Measurements from ENCODE around the gene NKPD1.

The NKPD1 gene

DNA sequence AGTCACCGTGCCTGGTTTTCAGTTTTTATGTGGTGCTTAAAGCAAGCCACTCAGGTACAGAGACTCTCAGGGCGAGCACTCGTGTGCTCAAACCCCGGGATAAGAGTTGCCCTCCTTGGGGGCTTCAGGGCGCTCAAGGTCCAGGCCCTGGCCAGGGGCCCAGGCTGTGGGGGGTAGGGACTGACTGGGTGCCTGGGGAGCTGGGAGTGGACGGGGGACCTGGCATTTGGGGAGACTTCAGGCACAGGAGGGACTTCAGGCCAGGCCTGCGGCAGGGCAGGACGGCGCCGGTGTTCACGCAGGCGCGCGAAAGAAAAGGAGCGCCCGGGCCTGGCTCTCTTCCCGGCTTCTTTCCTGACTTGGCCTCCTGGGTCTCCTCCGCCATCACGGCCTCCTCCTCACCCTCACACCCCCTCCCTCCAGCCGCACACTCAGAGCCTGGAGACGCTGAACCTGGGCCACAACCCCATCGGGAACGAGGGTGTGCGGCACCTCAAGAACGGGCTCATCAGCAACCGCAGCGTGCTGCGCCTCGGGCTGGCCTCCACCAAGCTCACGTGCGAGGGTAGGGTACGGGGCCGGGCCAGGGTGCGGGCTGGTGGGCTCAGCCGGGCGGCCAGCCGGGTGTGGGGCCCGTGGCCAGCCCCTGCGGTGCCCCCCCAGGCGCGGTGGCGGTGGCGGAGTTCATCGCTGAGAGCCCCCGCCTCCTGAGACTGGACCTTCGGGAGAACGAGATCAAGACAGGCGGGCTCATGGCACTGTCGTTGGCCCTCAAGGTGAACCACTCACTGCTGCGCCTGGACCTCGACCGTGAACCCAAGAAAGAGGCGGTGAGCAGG is 16.1 kb downstream of the NKPD1 start:
- no peak for DNase-seq (ENCODE audit: extremely low read depth, low read depth)
- TF ChIP-seq, protein P1, sequence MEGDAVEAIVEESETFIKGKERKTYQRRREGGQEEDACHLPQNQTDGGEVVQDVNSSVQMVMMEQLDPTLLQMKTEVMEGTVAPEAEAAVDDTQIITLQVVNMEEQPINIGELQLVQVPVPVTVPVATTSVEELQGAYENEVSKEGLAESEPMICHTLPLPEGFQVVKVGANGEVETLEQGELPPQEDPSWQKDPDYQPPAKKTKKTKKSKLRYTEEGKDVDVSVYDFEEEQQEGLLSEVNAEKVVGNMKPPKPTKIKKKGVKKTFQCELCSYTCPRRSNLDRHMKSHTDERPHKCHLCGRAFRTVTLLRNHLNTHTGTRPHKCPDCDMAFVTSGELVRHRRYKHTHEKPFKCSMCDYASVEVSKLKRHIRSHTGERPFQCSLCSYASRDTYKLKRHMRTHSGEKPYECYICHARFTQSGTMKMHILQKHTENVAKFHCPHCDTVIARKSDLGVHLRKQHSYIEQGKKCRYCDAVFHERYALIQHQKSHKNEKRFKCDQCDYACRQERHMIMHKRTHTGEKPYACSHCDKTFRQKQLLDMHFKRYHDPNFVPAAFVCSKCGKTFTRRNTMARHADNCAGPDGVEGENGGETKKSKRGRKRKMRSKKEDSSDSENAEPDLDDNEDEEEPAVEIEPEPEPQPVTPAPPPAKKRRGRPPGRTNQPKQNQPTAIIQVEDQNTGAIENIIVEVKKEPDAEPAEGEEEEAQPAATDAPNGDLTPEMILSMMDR (IDR thresholded peaks at IDR 0.05; ENCODE audit: low read depth, low read length, missing control alignments), result no peak
- no peak overlapping the region for H3K4me3 ChIP-seq (replicated peaks; ENCODE audit: low read depth, low read length)

DNA sequence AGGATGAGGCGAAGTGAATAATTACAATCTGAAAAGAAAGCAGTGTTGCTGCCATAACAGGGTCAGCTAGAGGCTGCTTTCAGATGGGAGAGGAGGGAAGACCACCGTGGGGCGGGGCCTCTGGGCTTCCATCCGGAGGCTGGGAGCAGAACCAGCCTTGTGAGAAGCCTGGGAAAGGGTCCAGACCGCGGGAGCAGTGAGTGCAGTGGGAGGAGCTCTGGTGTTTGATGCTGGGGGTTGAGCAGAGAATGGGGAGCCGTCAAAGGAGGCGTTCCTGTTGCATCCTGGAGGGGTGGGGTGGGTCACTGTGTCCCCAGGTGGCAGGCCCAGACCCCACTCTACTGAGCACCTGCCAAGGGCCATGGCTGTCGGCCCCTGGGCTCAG is 18.1 kb downstream of the NKPD1 start:
- H3K4me3 ChIP-seq (replicated peaks; ENCODE audit: low read depth, low read length), result no peak overlapping the region
- TF ChIP-seq, protein P1 (IDR thresholded peaks at IDR 0.05; ENCODE audit: low read depth, low read length, missing control alignments), result no peak
- DNase-seq (ENCODE audit: extremely low read depth, low read depth), result no peak

DNA sequence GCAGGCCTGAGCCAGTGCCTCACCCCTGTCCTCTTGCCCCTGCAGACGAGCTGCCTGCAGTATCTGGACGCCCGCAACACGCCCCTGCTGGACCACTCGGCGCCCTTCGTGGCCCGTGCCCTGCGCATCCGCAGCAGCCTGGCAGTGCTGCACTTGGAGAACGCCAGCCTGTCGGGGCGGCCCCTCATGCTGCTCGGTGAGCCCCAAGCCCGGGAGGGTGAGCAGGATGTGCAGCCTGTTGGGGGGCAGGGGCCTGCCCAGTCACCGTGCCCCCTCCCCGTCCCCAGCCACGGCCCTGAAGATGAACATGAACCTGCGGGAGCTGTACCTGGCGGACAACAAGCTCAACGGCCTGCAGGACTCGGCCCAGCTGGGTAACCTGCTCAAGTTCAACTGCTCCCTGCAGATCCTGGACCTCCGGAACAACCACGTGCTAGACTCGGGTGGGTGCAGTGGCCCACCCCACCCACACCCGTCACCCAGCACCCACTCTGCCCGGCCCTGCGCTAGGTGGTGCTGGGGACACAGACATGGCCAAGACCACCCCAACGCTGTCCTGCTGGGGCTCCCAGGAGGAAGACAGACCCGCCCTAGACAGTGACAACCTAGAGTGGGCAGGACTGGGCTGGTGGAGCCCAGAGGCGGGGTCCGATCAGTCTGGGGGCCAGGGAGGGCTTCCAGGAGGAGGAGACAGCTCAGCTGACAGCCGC is 18.6 kb downstream of the NKPD1 start:
- TF ChIP-seq, protein P1 (IDR thresholded peaks at IDR 0.05; ENCODE audit: low read depth, low read length, missing control alignments), result no peak
- H3K4me3 ChIP-seq (replicated peaks; ENCODE audit: low read depth, low read length), result no peak overlapping the region

DNA sequence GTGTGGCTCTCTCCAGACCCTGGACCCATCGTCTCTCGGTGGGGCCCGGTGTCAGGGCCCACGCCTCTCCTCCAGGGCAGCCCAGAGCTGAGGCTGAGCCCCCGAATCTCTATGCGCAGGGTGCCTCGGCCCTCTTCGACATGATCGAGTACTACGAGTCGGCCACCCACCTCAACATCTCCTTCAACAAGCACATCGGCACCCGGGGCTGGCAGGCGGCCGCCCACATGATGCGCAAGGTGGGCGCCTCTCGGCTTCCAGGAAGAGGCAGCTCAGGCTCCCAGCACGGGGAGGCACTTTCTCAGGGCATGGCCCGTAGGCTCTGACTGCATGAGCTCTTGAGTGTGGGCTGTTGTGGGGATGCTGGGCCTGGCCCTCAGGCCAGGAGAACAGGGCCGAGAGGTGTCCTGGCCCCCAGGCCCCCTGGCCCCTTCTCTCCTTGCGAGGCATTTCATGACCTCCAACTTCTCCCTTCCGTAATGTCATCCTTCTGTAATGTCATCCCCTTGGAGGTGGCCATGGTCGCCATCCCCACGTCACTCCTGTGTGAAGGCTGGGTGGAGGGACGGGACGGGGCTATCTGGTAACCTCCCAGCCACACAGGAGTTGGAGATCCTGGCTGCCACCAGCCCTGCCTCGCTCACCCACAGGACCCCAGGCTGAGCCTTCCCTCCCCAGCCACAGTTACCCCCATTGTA is 19.4 kb downstream of the NKPD1 start:
- no peak overlapping the region for H3K4me3 ChIP-seq (replicated peaks; ENCODE audit: low read depth, low read length)
- TF ChIP-seq, protein P1 (IDR thresholded peaks at IDR 0.05; ENCODE audit: low read depth, low read length, missing control alignments), result no peak
- DNase-seq (ENCODE audit: extremely low read depth, low read depth), result no peak

More for the DNA sequence above, 18.6 kb downstream of the NKPD1 start:
- no peak for DNase-seq (ENCODE audit: extremely low read depth, low read depth)

DNA sequence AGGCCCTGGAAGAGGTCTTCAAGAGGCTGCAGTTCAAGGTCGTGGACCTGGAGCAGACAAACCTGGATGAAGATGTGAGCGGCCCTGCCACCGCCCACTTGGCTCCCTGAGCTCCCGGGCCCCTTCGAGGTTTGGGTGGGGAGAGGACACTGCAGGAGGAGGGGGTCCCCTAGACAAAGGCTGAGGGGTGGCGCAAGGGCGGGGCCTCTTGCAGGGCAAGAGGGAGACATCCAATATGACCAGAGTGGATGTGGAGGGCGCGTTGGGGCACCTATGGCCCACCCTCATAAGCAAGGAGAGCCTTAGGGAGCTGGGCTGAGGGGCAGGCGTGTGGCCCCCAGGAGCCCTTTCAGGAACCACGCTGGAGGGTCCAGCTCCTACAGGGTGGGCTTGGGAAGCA is 20.2 kb downstream of the NKPD1 start:
- no peak overlapping the region for H3K4me3 ChIP-seq (replicated peaks; ENCODE audit: low read depth, low read length)
- TF ChIP-seq, protein P1 (IDR thresholded peaks at IDR 0.05; ENCODE audit: low read depth, low read length, missing control alignments), result no peak
- DNase-seq (ENCODE audit: extremely low read depth, low read depth), result no peak

DNA sequence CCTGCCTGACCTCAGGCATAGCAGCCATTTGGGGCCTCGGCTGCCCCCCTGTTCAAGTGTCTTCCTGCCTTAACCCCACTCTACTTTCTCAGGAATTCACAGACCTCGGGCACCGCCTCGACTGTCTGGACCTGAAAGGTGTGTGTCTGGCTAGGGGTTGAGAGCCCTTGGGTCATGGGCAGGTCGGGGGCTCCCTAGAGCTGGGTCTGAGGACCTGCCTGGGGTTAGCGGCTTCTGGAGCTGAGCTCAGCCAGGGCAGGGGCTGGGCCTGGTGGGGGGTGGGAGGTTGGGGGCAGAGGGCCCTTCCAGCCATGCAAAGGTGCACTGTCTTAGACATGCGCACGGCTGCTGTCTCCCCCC is 20.7 kb downstream of the NKPD1 start:
- no peak for DNase-seq (ENCODE audit: extremely low read depth, low read depth)
- no peak overlapping the region for H3K4me3 ChIP-seq (replicated peaks; ENCODE audit: low read depth, low read length)
- TF ChIP-seq, protein P1 (IDR thresholded peaks at IDR 0.05; ENCODE audit: low read depth, low read length, missing control alignments), result no peak

All from HFF-Myc (cell line).